HG03045 (cell line): Measurements from ENCODE around the gene HEYL.

Experiments
- ATAC-seq: cut with Tn5 transposase; IDR thresholded peaks from one replicate; pipeline ENCODE4 v1.9.1; 2021; ENCODE audit warnings: mild to moderate bottlenecking, moderate library complexity; ENCODE audit not compliant: unreplicated experiment

The HEYL gene

DNA sequence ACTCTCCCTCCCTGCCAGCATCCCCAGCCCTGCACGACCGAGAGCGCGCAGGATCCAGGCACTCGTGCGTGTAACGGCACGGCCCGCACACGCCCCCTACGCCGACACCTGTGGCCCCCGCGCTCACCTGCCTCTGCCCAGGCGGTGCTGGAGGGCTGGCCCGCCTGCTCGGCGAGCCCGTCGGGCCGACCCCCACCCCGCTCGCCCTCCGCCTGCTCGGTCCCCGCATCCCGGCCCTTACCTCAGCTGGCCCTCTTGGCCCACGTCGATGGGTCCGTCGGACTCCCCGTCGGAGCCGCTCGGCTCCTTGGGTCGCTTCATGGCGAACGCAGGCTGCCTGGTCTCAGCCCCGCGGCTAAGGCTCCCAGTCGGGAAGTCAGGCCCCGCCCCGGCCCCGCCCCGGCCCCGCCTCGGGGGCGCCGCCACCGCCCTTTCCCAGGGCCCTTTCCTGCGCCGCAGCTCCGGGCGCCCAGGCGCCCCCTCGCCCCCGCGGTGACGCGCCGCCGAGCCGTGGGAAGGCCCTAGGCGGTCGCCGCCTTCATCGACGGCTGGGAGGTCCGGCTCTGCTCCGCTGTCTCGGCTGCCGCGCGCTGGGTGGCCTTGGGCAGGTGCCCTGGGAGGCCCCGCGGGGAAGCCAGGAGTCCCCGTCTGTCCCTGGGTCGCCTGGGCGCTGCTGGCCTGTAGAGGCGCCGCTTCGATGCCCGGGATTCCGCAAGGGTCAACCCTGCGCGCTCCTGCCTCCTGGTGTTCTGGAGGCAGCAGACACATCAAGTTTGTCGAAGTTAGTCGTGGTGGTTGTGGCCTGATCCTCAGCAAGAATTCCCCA lies at the start of gene HEYL:
Gene HEYL (minus strand): TSS at position 339 of the 826 bp plus-strand sequence. CDS start 18 bp downstream, at position 321.
- ATAC-seq, result no peak

DNA sequence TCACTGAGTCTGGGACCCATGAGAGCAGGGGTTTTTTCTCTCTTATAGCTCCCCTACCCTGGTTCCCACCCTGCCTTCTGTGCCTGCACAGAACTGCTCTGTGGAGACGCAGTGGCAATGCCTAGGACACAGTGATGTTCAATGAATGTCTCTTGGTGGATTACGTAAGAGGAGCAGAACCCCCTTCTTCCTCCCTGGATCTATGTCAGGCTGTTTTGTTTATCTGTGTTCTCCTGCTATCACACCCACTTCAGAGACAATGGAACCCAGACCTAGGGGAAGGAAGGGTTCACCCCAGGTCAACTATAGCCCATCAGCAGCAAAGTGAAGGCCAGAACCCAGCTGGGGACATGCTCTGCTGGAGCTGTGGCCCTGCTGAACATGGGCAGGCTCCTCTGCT lies 49.8 kb upstream of the HEYL start:
- ATAC-seq, result no peak

DNA sequence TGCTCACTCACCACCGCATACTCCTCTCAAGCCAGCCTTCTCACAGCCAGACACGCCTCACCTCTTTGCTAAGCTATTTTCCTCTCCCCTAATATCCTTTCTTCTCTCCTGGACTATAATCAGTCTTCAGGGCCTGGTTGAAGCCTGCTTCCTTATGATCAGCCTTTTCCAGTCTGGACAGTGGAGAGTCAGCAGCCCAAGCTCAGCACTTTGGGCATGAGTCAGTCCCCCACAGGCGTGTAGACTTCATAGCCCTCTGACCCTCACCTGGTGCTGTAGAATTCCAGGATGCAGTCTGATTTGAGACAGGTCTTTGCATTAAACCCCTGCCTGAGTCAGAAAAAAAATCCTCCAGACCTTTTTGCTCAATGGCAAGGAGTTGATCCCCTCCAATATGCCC lies 49.3 kb upstream of the HEYL start:
- ATAC-seq, result no peak

DNA sequence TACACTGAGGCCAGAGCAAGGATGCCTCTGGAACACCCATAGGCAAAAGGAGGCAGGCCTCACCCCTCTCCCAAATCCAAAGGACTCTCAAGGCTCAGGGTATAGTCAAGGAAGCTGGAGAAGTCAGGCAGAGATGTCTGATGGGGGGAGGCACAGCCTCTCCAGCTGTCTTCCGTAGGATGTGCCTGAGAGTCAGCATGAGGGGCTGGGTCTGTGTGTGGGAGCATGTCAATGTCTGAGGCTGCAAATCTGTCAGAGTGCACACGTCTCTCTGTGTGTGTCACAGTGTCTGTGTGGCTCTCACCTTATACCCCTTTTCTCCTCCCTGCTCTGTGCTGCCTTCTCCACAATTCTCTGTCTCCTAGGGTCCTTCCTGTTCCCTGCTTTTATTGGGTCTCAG lies 47.8 kb upstream of the HEYL start:
- ATAC-seq, result no peak

DNA sequence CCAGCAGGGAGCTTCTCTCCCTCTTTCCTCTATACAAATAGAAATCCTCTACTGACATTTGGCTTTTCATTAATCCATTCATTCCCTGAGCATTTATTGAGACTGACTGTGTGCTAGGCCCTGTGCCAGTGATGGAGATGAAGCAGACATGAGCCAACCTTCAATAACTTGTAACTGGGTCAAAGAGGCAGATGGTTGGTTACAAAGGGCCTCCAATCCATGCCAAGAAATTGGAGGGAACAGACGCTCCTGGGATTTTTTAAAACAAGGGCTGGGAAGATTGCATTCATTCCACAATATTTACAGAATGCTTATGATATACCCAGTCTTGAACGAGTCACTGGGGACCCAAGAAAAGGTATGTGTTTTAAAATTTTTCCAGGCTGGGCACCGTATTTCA lies 45.6 kb upstream of the HEYL start:
- ATAC-seq, result no peak

DNA sequence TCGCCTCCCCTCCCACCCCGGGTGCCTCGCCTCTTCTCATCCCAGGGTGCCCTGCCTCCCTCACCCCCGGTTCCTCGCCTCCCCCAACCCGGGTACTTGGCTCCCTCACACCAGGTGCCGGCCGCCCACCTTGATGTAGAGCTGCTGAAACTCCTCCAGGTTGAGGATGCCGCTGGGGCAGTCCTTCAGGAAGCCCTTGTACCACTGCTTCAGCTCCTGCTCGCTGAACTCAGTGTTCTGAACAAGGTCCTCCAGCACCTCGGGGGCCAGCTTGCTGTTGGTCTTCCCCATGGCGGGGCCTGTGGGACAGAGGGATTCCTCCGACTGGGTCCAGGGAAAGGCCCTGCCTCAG lies 44.8 kb upstream of the HEYL start:
- no peak for ATAC-seq

DNA sequence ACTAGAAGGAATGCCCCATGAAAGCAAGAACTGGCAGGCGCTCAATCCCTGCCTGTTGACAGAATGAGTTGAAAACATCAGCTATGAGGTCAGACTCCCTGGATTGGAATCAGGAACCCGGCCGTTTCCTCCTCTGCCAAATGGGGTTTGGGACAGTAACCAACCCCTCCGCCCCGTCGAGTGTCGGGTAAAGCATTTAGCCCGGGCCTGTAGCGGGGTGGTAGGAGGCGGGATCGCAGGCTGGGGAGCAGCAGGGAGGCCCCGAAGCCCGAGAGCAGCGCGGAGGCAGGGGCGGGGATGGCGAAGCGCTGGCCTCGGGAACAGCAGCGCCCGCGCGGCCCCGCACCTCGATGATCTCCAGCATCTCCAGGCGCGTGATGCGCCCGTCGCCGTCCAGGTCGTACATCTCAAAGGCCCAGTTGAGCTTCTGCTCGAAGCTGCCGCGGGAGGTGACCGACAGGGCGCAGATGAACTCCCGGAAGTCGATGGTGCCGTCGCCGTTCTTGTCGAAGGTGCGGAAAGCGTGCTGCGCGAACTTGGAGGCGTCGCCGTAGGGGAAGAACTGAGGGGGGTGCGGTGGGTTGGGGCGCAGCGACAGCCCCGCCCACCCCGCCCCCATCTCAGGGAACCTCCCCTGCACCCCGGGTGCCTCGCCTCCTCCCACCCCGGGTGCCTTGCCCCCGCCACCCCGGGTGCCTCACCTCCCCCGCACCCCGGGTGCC lies 44.3 kb upstream of the HEYL start:
- ATAC-seq, result no peak

DNA sequence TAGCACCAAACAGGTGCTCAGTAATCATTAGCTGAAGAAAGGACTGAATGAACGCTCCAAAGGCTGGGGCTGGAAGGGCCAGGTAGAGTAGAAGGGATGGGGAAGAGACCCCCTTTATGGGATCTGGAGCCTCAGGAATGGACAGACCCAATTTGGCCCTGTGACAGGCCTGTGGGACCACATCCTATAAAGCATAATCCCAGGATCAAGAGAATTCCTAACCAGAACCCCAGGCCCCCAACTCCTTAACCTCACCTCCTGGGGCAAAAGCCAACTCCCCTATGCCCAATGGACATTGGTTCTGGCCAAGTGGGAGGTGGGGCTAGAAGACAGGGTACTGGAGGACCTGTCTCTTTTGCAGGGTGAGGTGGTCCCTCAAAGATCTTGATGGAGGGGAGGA lies 42.6 kb upstream of the HEYL start:
- no peak for ATAC-seq

DNA sequence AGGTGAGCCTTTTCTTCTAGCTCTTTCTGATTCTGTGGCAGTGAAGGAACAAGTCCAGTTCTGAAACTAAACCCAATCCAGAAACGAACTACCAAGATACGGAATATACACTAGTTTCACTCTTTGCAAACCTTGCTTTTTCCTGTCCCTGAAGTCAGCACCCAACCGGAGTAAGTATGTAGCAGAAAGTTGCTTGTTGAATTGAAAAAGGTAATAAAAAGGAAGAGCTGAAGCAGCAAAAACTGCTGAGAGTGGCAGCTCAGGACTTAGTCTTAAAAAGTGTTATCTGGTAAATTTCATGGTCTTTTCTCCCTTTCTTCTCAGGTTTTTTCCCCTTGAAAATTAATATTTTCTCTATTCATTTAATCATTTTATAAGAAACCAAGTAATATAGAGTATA lies 41.9 kb upstream of the HEYL start:
- ATAC-seq, result no peak

DNA sequence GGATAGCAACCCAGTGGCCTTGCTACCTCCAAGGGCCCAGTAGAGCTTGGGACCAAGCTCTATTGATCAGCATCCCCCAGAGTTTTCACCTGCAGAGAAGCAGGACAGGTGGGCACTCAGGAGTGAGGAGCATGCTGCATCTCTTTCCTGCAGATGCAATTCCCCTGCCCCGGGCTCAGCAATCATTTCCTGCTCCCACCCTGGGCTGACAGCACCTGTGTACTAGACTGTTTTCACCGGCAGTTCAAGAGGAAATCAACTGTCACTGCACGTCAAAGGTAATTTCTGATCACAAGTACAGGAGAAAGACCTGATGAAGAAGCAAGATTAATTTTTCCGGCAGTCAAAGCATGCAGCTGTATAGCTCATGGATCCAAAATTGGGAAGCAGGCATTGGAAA lies 41.3 kb upstream of the HEYL start:
- no peak for ATAC-seq

DNA sequence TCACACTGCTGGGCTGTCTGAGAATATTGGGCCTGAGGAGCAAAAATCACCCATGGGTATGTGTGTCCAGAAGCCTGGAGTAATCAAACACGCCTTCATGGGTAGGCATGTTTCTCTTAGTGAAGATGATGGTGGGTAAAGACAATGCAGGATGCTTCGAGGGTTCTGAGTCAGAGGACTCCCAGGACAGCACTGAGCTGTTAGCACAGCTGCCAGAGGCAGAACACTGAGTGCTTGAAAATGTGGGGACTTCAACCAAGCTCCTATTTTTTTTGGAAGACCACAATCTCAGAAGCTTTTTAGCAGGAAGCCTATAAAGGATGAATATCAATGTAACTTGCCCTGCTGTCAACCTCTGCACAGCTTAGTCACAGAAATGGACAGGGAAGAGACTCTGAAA lies 40.4 kb upstream of the HEYL start:
- ATAC-seq, result no peak

DNA sequence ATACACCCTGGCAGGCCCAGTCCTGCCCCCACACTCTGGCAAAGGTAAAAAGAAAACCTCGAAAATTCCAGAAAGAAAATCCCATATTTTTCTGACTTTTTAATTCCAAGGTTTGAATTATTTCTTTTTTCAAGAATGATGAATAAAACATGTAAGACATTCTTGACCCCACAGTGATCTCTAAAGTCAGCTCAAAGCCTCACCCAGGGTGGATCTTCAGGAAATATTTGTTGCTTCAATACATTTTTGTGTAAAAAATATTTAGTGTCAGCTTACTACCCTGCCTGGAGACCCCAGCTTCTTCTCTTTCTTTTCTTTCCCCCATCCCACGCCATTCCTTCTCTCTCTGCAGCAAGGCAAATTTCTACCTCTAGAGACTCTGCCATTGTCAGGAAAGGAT lies 39.4 kb upstream of the HEYL start:
- ATAC-seq, result no peak

DNA sequence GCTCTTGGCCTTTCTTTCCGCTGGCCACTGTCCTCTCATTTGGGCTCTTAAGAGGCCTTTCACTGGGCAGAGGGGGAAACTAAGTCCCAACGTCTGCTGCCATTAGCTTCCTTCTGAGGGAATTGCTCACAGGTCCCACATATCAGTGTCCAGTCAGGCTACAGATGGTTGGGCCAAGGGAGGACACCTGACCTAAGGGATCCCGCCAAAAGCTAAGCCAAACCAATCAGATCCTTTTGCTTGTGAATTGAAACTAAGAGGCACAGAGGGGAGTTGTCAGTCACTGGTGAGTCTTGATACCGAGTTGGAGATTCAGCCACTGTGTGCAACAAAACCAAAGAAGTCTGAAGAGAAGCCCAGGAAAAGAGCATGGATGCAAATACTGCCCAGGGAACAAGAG lies 38.2 kb upstream of the HEYL start:
- no peak for ATAC-seq

DNA sequence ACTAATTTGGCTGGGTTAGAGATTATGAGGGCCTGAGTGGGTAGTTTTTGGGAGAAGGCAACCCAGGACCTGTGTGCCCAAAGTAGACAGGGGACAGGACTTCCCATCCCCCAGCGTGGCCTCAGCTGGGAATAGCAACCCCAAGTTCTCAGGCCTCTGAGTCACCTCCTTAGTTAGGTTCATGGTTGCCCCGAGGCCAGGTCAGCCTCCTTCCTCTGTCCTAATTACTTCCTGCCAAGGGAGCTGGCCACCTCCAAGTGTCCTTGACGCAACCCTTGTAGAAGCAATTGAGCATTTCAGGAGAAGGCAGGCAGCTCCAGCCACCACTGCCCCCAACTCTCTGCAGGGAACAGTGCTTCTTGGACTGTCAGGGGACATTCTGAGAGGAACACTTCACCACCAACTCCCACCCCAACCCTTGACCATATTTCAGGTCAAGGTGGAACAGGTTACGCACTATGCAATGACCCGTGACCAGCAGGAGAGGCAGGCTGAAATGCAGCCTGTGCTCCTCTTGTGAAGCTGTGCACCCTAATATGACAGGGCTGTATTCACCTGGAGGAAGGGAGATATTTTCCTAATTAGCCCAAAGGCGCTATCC lies 37.6 kb upstream of the HEYL start:
- no peak for ATAC-seq

DNA sequence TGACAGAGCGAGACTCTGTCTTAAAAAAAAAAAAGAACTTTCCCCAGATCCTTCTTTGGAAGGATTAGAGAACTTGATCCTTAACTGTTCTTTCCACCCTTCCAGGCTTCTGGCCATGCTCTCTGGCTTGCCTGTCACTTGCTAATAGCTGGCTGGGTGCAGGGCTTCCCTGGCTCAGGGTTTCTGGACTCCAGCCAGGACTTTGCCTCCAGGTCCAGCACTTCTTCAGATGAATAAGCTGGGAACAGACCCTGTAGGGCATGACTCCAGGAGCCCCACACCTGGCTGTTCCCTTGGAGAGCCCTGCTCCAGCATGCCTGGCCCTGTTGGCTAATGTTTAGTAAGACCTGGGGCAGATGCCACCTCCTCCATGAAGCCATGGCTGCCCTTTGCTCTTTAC lies 35.8 kb upstream of the HEYL start:
- no peak for ATAC-seq

DNA sequence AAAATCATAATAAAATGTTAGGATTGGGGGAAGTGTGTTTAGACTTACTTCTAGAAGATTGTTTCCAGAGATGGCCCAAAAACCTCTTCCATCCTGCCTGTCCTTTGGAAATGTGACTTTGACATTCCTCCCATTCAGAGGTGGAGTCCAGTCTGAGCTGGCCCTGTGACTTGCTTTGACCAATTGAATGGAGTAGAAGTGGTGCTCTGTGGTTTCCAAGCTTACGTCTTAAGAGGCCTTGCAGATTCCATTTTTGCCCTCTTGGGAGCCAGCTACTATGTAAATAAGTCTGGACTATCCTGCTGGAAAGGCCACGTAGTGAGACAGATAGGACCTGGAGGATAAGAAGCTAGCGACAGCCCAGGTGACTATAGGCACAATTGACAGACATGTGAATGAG lies 33.8 kb upstream of the HEYL start:
- no peak for ATAC-seq

DNA sequence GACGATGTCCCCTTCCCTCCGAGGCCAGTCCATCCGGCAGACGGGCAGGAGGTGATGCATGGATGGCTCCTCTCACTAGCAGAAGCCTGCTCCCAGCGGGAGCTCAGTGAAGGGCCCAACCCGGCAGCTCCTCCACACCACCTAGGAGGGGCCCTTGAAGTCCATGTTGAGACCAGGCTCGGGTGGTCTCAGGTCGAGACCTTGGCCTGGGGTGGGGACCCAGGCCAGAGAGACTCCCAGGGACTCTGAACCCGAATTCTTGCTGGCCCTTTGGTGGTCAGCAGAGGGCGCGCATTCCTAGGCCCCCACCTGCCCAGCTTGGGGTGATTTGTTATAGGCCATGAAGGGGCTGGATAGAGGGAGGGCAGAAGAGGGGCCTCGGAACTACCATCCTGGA lies 33.1 kb upstream of the HEYL start:
- ATAC-seq, result no peak

DNA sequence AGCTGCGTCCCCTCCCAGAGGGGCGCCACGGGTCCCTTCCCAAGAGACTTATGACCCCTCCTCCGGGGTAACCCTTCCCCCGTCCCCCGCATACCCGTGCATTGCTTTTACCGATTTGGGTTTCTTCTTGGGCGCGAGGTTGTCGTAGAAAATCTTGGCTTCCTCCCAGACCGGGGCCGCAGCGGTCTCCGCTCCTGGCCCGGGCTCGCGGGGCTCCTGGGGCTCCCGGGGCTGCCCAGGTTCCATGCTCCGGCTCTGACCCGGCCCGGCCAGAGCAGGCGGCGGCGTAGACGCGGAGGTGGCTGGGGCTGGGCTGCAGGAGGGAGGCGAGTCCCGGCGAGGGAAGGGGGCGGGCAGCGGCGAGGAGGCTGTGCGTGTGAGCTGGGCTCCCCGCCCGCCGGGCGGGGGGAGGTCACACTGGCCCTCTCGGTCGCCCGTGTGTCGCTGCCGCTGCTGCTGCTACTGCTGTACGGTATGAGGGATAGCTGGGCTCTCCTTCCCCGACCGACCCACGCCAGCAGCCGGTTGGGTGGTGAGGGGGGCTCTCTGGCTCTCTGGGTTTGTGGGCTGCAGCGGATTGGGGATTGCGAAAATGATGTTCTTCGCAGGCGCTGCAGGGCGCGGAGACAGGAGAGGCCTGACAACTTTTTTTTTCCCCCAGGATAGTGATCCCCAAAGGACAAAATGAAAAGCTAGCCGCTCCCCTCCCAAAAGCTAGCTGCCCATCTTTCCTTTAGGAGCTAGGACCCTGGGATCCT lies 32.5 kb upstream of the HEYL start, which contains the start of gene NT5C1A:
Gene NT5C1A (minus strand): TSS at position 315 of the 758 bp plus-strand sequence. CDS start 69 bp downstream, at position 246.
- ATAC-seq, result no peak

DNA sequence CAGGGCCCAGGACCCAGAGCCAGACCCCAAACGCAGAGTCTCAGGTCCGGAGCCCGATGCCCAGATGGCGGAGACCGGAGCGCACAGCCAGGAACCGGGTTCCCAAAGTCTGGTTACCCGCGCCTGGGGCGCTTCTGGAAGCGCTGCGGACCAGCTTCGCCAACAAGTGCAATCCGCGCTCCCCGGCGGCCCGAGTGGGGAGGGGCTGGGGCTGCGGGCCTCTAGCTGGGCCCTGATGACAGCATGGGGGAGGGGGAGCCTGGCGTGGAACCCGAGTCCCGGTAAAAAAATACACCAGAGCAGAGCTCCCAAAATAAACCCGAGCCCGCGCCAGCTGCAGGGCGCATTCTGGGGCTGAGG lies 32.0 kb upstream of the HEYL start:
- no peak for ATAC-seq

DNA sequence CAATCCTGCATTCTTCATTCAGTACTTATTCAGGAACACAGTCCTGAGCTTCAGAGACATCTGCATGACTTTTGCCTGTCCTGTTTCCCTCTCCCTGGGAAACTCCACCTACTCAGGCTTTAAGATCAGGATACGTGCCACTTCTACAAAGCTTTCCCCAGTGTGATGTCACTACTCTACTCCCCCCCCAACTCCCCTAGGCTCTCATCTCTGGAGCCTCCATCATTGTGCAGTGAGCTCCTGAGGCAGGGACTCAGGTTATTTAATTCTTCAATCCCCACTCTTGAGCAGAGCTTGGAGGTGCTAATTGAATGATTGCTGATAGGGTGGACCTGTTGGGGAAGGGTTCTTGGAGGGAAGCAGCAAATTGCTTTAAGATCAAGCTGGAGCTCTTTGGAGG lies 31.2 kb upstream of the HEYL start:
- no peak for ATAC-seq

DNA sequence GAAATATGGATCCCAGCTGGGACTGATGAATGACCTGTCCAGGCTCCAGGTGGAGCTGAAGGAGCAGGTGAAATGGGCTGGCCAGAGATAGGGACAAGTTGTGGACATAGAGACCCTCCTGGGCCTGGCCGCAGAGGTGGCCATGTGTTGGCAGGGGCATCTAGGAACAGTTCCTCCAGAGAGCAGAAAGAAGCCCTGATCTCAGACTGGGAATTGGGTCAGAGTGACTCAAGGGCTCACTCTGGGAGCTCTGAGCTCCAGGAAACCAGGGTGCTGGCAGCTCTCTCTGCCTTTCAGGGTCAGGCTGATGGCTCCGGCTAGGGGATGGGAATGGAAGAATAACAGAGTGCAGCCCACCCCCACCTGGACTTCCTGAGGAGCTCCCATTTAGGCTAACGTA lies 29.5 kb upstream of the HEYL start:
- ATAC-seq, result no peak
